GF-D8 (cell line): ENCODE results near the gene ICAM5.

Experiments used
- DNase-seq: peaks from one replicate; lab custom pipeline; 2025; lab: John Stamatoyannopoulos, UW

ICAM5 gene

GRCh38 chr19:10291554-10292205 lies 1.9 kb downstream of the ICAM5 start:
- no peak for DNase-seq

- DNase-seq = no peak
These were observed 2.5 kb downstream of the ICAM5 start for GRCh38 chr19:10292206-10292788.

- DNase-seq = no peak
These were observed 3.3 kb downstream of the ICAM5 start for GRCh38 chr19:10292789-10293636.

GRCh38 chr19:10293637-10294367 lies 4.0 kb downstream of the ICAM5 start:
- DNase-seq = no peak

GRCh38 chr19:10294368-10294697 lies 4.6 kb downstream of the ICAM5 start:
- no peak for DNase-seq

- no peak for DNase-seq
These were observed 5.6 kb downstream of the ICAM5 start for GRCh38 chr19:10295305-10295846.

GRCh38 chr19:10295847-10296591 lies 6.3 kb downstream of the ICAM5 start:
- no peak for DNase-seq

- peak; percentile 51 for DNase-seq
These were observed 10.1 kb downstream of the ICAM5 start for GRCh38 chr19:10299545-10300458.

GRCh38 chr19:10305139-10305806 lies 15.5 kb downstream of the ICAM5 start:
- no peak for DNase-seq

- DNase-seq = no peak
These were observed 16.6 kb downstream of the ICAM5 start for GRCh38 chr19:10306327-10306726.

GRCh38 chr19:10309423-10309822 lies 19.7 kb downstream of the ICAM5 start, which contains the start of gene ZGLP1:
TSS of gene ZGLP1 (minus strand) at chr19:10309815.
- DNase-seq = no peak

GRCh38 chr19:10315335-10316214 lies 25.8 kb downstream of the ICAM5 start, which contains the start of gene FDX2:
TSS of gene FDX2 (minus strand) at chr19:10316015. CDS start at chr19:10315996, 19 bp downstream.
- no peak for DNase-seq

GRCh38 chr19:10316229-10317044 lies 26.7 kb downstream of the ICAM5 start:
- DNase-seq = no peak

- DNase-seq = no peak
These were observed 27.5 kb downstream of the ICAM5 start for GRCh38 chr19:10317045-10317856.

GRCh38 chr19:10317857-10318462 lies 28.2 kb downstream of the ICAM5 start:
- no peak for DNase-seq
